Germinal center (tissue), 1 donor: ENCODE data around the gene PRR15.
"Not testable (repeated sequence)": the region's sequence is repeated elsewhere in the genome, so short reads cannot be mapped to it uniquely, and the experiment has no call there.

Experiments used
- DNase-seq: peaks from one replicate; pipeline ENCODE4 v3.0.0; 2012; ENCODE audit warnings: mixed read lengths, low spot score

The PRR15 gene, protein sequence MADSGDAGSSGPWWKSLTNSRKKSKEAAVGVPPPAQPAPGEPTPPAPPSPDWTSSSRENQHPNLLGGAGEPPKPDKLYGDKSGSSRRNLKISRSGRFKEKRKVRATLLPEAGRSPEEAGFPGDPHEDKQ

DNA sequence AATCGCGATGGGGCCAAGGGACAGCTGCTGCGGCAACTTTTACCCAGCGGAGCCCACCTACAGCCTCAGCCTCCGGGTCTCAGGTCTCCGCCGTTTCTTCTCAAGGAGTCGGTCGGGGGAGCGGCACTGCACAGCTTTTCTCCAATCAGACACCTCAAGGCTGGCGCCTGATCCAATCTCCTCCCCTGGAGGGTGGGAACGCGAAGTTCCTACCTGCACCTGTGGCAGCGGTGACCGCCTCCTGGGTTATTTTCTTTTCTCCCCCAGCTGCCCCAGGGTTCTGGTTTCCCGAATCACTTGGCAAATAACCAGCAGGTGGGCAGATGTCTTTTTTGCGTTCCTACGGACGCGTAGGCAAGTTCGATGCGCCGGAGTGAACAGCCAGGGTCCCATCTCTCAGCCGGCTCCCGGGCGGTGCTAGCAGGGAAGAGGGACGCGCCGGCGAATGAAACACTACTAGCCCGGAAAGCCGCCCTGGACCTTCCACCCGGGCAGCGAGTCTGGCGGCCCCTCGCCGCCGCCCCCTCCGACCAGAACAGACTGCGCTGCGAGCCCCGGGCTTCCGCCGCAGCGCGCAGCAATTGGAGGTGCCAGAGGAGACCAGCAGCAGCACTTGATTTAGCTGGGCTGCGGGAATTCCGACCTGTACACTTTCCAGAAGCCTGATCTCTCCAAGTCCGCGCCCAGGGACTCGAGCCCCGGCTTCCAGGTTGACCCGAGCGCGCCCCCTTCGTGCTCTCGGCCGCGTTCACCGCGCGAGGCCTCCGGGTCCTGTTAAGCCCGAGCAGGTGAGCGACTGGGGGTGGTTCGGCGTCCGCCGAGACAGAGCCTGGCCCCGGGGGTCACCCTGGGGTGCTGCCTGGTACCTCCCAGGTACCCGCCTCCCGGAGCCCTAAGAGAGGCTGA lies at the start of gene PRR15:
Gene PRR15, plus strand, starts transcription at position 246 of the 906 bp plus-strand sequence. CDS start 2,495 bp downstream, outside the sequence.
- peak; percentile 53 for DNase-seq

DNA sequence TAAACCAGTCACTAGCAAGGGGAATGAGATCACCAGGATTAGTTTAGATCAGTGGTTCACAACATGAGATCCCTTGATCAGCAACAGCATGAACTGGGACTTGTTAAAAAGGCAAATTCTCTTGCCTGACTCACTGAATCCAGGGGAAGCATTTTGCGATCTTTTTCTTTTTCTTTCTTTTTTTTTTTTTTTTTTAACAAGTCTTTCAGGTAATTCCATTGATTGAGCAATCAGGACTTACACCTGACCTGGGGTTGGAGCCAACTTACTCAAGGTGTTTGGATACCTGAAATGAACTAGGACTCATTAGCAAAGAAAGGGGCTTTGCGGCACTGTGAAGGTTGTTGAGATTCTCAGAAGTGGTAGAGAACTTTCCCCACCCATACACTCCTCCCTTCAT lies 47.1 kb upstream of the PRR15 start:
- no peak for DNase-seq

DNA sequence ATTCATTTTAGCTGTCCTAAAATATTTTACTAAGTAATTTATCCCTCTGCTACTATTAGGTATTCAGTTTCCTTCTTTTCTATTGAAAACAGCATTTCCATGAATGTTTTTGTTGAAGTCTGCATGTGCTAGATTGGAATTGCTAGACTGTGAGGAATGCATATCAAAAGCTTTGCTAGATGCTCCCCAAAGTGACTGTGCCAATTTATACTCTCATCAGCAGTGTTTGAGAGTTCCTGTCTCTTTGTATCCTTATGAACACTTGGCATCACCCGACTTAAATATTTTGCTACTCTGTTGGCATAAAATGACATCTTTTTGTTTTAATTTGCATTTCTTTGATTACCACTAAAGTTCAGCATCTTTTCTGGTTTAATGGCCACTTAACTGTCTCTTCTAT lies 45.0 kb upstream of the PRR15 start:
- DNase-seq: no peak

DNA sequence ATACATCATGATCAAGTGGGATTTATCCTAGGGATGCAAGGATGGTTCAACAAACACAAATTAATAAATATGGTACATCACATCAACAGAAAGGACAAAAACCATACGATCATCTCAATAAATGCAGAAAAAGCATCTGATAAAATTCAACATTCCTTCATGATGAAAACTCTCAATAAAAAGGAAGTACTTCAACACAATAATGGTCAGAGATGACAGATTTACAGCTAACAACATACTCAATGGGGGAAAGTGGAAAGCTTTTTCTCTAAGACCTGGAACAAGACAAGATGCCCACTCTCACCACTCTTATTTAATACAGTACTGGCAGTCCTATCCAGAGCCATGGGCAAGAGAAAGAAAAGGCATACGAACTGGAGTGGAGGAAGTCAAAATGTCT lies 39.9 kb upstream of the PRR15 start:
- no peak for DNase-seq

DNA sequence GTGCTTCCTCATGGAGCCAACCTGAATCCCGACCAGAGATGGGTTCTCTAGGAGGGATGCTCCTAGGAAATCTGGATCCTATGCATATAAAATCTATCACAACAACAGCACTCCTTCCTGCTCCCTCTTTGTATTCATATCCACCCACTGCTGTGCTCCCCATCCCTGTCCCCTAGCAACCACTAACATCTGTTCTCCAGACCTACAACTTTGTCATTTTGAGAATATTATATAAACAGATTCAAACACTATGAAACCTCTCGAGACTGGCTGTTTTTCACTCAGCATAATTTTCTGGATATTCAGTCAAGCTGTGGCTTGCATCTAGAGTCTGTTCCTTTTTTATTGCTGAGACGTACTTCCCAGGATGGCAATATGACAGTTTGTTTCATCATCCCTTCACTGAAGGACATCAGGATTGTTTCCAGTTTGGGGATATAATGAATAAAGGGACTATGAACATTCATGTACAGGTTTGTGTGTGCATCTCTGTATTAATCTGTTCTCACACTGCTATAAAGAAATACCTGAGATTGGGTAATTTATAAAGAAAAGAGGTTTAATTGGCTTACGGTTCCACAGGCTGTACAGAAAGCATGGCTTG lies 36.0 kb upstream of the PRR15 start:
- no peak for DNase-seq

- not testable (repeated sequence) for DNase-seq
These were observed 35.1 kb upstream of the PRR15 start for GRCh38 chr7:29528526-29528925.

GRCh38 chr7:29538389-29538788 lies 25.2 kb upstream of the PRR15 start:
- no peak for DNase-seq

GRCh38 chr7:29539471-29539870 lies 24.2 kb upstream of the PRR15 start:
- no peak for DNase-seq

DNA sequence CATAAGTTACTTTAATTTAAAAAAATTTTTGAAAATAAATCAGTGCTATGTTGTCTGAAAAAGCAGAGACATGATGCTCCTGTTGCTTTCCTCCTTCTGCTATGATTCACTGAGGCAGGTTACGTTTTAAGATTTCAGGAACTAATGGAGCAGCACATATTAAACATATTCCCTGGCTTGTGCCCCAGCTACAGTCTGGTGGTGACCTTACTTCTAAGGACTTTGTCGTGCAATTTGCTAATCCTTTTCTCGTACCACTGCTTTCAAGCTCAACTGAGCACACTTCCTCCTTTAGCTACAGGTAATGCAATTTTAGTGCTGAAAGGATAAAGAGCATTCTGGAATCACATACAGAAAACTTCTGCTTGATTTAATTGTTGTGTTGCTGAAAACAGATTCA lies 16.2 kb upstream of the PRR15 start:
- no peak for DNase-seq

GRCh38 chr7:29548823-29549222 lies 14.8 kb upstream of the PRR15 start:
- DNase-seq: no peak

DNA sequence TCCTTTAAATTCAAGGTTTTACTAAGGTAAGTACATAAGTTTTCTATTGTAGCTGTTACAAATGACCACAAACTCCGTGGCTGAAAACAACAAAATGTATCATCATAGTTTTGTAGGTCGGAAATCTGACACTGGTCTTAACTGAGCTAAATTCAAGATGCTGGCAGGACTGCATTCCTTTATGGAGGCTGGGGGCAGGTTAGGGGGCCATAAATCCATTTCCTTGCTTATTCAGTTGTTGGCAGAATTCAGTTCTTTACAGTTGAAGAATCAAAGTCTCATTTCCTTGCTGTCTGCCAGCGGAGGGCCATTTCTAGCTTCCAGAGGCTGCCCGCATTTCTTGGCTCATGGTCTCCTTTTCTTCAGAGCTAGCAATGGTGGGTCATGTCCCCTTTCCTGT lies 11.2 kb upstream of the PRR15 start:
- no peak for DNase-seq

DNA sequence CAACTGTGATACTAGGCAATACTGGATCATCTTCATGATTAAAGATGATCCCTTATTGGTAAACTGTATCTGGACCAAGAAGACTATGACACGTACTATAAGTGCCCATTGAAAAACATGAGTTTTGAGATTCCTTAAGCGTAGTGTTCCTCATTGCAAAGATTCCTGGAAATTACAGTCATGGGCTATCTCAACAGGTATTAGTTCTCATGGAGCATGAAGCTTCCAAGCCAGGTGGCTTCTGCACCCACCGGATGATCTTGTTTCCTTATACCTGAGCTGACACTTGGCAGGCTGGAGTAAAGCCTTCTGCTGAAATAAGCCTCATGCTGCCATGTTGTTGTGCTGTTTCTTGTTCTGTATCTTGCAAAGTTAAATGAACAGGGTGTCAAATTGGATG lies 8.6 kb upstream of the PRR15 start:
- DNase-seq: no peak

- DNase-seq: no peak
These were observed 7.0 kb upstream of the PRR15 start for GRCh38 chr7:29556405-29557195.

- no peak for DNase-seq
These were observed 5.7 kb upstream of the PRR15 start for GRCh38 chr7:29557954-29558353.

GRCh38 chr7:29561271-29561670 lies 2.4 kb upstream of the PRR15 start:
- no peak for DNase-seq

DNA sequence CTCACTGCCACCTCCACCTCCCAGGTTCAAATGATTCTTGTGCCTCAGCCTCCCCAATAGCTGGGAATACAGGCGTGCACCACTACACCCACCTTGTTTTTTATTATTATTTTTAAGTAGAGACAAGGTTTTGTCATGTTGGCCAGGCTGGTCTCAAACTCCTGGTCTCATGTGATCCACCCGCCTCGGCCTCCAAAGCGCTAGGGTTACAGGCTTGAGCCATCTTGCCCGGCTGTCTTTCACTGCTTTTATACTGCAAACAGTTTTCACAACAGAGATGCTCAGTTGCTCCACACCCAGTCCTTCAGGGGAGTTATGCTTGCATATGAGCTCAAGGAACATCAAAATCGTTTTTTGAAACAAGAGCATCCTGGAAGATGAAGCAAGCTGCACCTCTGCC lies 1.3 kb upstream of the PRR15 start:
- no peak for DNase-seq

- DNase-seq: peak; percentile 53
These were observed 1.0 kb downstream of the PRR15 start for GRCh38 chr7:29564496-29565223.

GRCh38 chr7:29565224-29565630 lies 1.6 kb downstream of the PRR15 start:
- DNase-seq: no peak

- no peak for DNase-seq
These were observed 2.0 kb downstream of the PRR15 start for GRCh38 chr7:29565634-29565981.

DNA sequence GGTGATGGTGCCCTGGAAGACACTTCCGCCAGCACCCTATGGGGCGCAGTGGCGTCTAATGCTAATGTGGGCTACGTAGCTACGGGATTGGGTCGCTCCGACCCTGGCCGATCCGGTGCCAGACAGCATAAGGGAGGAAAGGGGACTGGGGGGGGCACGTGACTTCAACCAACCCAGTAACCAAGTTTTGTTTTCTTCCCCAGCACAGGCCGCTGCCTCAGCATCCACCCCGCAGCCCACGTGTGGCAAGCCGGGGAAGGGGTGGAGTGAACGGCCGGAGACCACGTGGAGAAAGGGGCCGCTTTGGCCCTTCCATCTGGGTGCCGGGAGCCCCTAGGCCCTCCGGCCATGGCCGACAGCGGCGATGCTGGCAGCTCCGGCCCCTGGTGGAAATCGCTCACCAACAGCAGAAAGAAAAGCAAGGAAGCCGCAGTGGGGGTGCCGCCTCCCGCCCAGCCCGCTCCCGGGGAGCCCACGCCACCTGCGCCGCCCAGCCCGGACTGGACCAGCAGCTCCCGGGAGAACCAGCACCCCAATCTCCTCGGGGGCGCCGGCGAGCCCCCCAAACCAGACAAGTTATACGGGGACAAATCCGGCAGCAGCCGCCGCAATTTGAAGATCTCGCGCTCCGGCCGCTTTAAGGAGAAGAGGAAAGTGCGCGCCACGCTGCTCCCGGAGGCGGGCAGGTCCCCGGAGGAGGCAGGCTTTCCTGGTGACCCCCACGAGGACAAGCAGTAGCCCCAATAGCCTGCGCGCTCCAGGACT lies 2.5 kb downstream of the PRR15 start:
- no peak for DNase-seq

DNA sequence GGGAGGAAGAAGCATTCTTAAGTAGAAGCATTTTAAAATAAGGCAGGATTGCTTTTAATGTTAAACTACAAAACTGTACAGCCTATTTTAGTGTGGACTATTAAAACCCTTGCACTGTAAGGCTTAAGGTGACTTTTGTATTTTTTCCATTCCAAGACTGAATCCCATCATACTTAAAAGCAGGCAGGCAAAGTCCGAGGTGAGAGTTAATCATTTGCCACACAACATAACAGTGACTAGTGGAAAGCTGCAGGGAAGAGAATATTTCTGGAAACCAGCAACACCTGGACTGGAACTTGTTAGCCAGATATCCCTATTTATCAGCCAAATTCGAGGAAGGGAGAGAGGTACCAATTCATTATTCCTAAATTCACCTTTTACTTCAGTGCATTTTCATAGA lies 3.5 kb downstream of the PRR15 start:
- DNase-seq: no peak
